HepG2 (cell line): Measurements from ENCODE around the gene ARL14EP. TPM values are rescaled to one million over a fixed set of nuclear protein-coding genes. Genes with fewer than 3 reads are reported as not detected.

Source experiments
- ATAC-seq: fragments of 200-7000 bp; cut with Tn5 transposase; 3 replicates; pipeline ENCODE4 v1.9.1; 2020; ENCODE audit warnings: mild to moderate bottlenecking, moderate library complexity
- BruUV-seq: library from RNA; stranded (reverse); fragments of 400-500 nt; replicated peaks from 2 replicates; lab custom pipeline; 2021; lab: Mats Ljungman, UMichigan
- CTCF ChIA-PET: fragments of 300-600 bp; formaldehyde crosslinking; extraction: SDS; loops from one replicate; lab custom pipeline; 2021; ENCODE audit warnings: low total read pairs, inconsistent platforms, low intra/inter-chr PET ratio; lab: Yijun Ruan, JAX
- POLR2A ChIA-PET: fragments of 350-600 bp; sonication (Branson Sonifier 250); formaldehyde crosslinking; loops from one replicate; lab custom pipeline; 2020; ENCODE audit warnings: antibody characterized with exemption, inconsistent platforms; lab: Yijun Ruan, JAX
- DNase-seq: peaks from one replicate; pipeline ENCODE4 v3.0.0-alpha.2; 2015; ENCODE audit warnings: low spot score
- FAIRE-seq: peaks from 3 replicates; lab custom pipeline; 2011; peaks lifted over from hg19 to GRCh38; lab: Jason Lieb, UNC
- H2AFZ ChIP-seq: one replicate; pipeline ENCODE4 v1.6.1; 2011; ENCODE audit warnings: low read length, inconsistent platforms
- H3K27ac ChIP-seq: fragments of 300-600 bp; 3 replicates; pipeline ENCODE4 v1.8.0; 2011; ENCODE audit warnings: mixed run types, mild to moderate bottlenecking, mixed read lengths, low read length, inconsistent platforms; ENCODE audit not compliant: insufficient read depth; ENCODE audit errors: extremely low read length
- H3K27me3 ChIP-seq, 2 experiments: fragments of 200-600 bp in 1 of 2; 2 replicates in 1 of 2; 3 replicates in 1 of 2; pipeline versions ENCODE4 v1.6.0 to v1.8.0; 2011; ENCODE audit warnings: low read length in 2 of 2, mild to moderate bottlenecking in 2 of 2, moderate library complexity in 2 of 2, inconsistent platforms in 1 of 2; ENCODE audit not compliant: insufficient read depth in 2 of 2, control insufficient read depth in 1 of 2
- H3K36me3 ChIP-seq, 2 experiments: fragments of 200-600 bp in 1 of 2; replicated peaks in 1 of 2; 2 replicates in 1 of 2; 3 replicates in 1 of 2; pipeline versions ENCODE4 v1.5.1 to v1.8.0; 2011; ENCODE audit warnings: low read length in 2 of 2, inconsistent platforms in 1 of 2; ENCODE audit not compliant: insufficient read depth in 2 of 2, control insufficient read depth in 1 of 2
- H3K4me1 ChIP-seq: 2 replicates; pipeline ENCODE4 v1.5.1; 2012; ENCODE audit warnings: low read length, inconsistent platforms; ENCODE audit not compliant: insufficient read depth
- H3K4me2 ChIP-seq: 2 replicates; pipeline ENCODE4 v1.6.0; 2011; ENCODE audit warnings: low read depth, low read length, inconsistent platforms
- H3K4me3 ChIP-seq, 3 experiments: fragments of 200-600 bp in 1 of 3; sonication (generic), shearing (Covaris generic) in 1 of 3; replicated peaks in 1 of 3; 2 replicates each; pipeline ENCODE4 v1.5.1; 2011 to 2016; ENCODE audit warnings: low read length in 3 of 3, inconsistent platforms in 2 of 3, low read depth in 2 of 3, mild to moderate bottlenecking in 2 of 3, control low read depth in 1 of 3, mixed read lengths in 1 of 3; ENCODE audit not compliant: insufficient read depth in 1 of 3
- H3K79me2 ChIP-seq: one replicate; pipeline ENCODE4 v1.6.1; 2011; ENCODE audit warnings: low read length, inconsistent platforms; ENCODE audit not compliant: insufficient read depth
- H3K9ac ChIP-seq: 2 replicates; pipeline ENCODE4 v1.6.0; 2011; ENCODE audit warnings: mild to moderate bottlenecking, low read depth, low read length, inconsistent platforms; ENCODE audit not compliant: insufficient read depth
- H3K9me3 ChIP-seq: 2 replicates; pipeline ENCODE4 v1.5.1; 2012; ENCODE audit warnings: mild to moderate bottlenecking, low read length
- H4K20me1 ChIP-seq: 2 replicates; pipeline ENCODE4 v1.6.0; 2011; ENCODE audit warnings: inconsistent platforms, mild to moderate bottlenecking, low read length, moderate library complexity; ENCODE audit not compliant: insufficient read depth
- DNMT3B ChIP-seq: conservative IDR thresholded peaks from 2 replicates; pipeline ENCODE4 v1.6.1; 2016; ENCODE audit warnings: missing biosample characterization, control low read depth
- FIP1L1 ChIP-seq: fragments of 200-400 bp; formaldehyde crosslinking; IDR thresholded peaks from 2 replicates; pipeline ENCODE4 v1.6.1; 2018; ENCODE audit warnings: low read depth, mild to moderate bottlenecking, low read length, moderate library complexity, borderline replicate concordance; ENCODE audit not compliant: insufficient read depth
- HOXD1 ChIP-seq: sonication (generic); formaldehyde crosslinking; IDR thresholded peaks from 2 replicates; pipeline ENCODE4 v1.5.0; 2020; ENCODE audit warnings: missing genetic modification reagents
- LCORL ChIP-seq, 2 experiments: fragments of 450-650 bp in 1 of 2; sonication (generic) in 1 of 2; formaldehyde crosslinking in 1 of 2; IDR thresholded peaks; 2 replicates each; pipeline versions ENCODE4 v1.5.0 to v1.6.1; 2017 to 2020; ENCODE audit warnings: antibody characterized with exemption in 1 of 2, missing genetic modification reagents in 1 of 2
- NCOA5 ChIP-seq: sonication (generic); formaldehyde crosslinking; IDR thresholded peaks from 2 replicates; pipeline ENCODE4 v1.4.0; 2020; ENCODE audit warnings: missing genetic modification reagents
- ZBTB38 ChIP-seq: sonication (generic); formaldehyde crosslinking; IDR thresholded peaks from 2 replicates; pipeline ENCODE4 v1.5.1; 2020; ENCODE audit warnings: mild to moderate bottlenecking, missing genetic modification reagents
- ZNF20 ChIP-seq: sonication (generic); formaldehyde crosslinking; IDR thresholded peaks from 2 replicates; pipeline ENCODE4 v1.4.0; 2020; ENCODE audit warnings: mild to moderate bottlenecking, moderate library complexity, missing genetic modification reagents
- ZNF460 ChIP-seq: sonication (generic); formaldehyde crosslinking; IDR thresholded peaks from 2 replicates; pipeline ENCODE4 v1.5.1; 2020; ENCODE audit warnings: missing genetic modification reagents, mild to moderate bottlenecking, borderline replicate concordance
- ZNF547 ChIP-seq: sonication (generic); formaldehyde crosslinking; IDR thresholded peaks from 2 replicates; pipeline ENCODE4 v1.5.1; 2020; ENCODE audit warnings: mild to moderate bottlenecking, missing genetic modification reagents
- ZNF563 ChIP-seq: sonication (generic); formaldehyde crosslinking; IDR thresholded peaks from 2 replicates; pipeline ENCODE4 v1.8.0; 2022; ENCODE audit warnings: mild to moderate bottlenecking, moderate library complexity, missing genetic modification reagents
- ZNF616 ChIP-seq: sonication (generic); formaldehyde crosslinking; IDR thresholded peaks from 2 replicates; pipeline ENCODE4 v1.5.0; 2020; ENCODE audit warnings: low read depth, mild to moderate bottlenecking, missing genetic modification reagents
- ZNF749 ChIP-seq: sonication (generic); formaldehyde crosslinking; IDR thresholded peaks from 2 replicates; pipeline ENCODE4 v1.8.0; 2022; ENCODE audit warnings: mild to moderate bottlenecking, missing genetic modification reagents, moderate library complexity, borderline replicate concordance
- ZSCAN31 ChIP-seq: sonication (generic); formaldehyde crosslinking; IDR thresholded peaks from 2 replicates; pipeline ENCODE4 v1.5.0; 2020; ENCODE audit warnings: low read depth, mild to moderate bottlenecking, missing genetic modification reagents
- WGBS: methylation state at CpG from one replicate; pipeline ENCODE4 v1.1.6; 2017; ENCODE audit warnings: low lambda C conversion rate; 5-methylcytosine and 5-hydroxymethylcytosine counted together
- in situ Hi-C: cut with HindIII; loops from 2 replicates; pipeline ENCODE4 v1.10.0; 2017; ENCODE audit warnings: low pct_unique_long_range_greater_than_20kb; ENCODE audit not compliant: extremely low pct_ligation_motif_present
- intact Hi-C: fragments of 100-400 bp; cut with micrococcal nuclease; formaldehyde crosslinking; loops from one replicate; pipeline ENCODE4 v1.10.0; 2022; ENCODE audit not compliant: unreplicated experiment
- polyA plus RNA-seq, 8 experiments: library from polyadenylated mRNA; depleted of rRNA in 3 of 8; stranded (reverse) in 7 of 8; unstranded in 1 of 8; fragments of >200 nt; fragmentation: Illumina TruSeq in 4 of 8; extraction: Trizol in 4 of 8; gene quantifications; 2 replicates each; pipeline versions ENCODE4 v1.2.1 to v1.2.3, GENCODE V29; 2011 to 2016; ENCODE audit warnings: low read depth in 4 of 8, missing spikeins in 1 of 8, mixed read lengths in 1 of 8; ENCODE audit not compliant: insufficient read depth in 1 of 8
- total RNA-seq, 5 experiments: library from RNA; depleted of rRNA; stranded (reverse); fragments of >200 nt; fragmentation: Illumina TruSeq; extraction: Trizol; gene quantifications; 2 replicates each; pipeline ENCODE4 v1.2.3, GENCODE V29; 2016; ENCODE audit warnings: low read depth in 1 of 5
- TF ChIP-seq, protein P1 (sequence below): IDR thresholded peaks from 2 replicates; pipeline ENCODE4 v1.4.0; 2020; ENCODE audit warnings: mild to moderate bottlenecking, missing genetic modification reagents
- TF ChIP-seq, protein P2 (sequence below): sonication (generic); formaldehyde crosslinking; IDR thresholded peaks from 2 replicates; pipeline ENCODE4 v1.4.0; 2020; ENCODE audit warnings: mild to moderate bottlenecking, missing genetic modification reagents
- TF ChIP-seq, protein P3 (sequence below): sonication (generic); formaldehyde crosslinking; IDR thresholded peaks from 2 replicates; pipeline ENCODE4 v1.5.0; 2020; ENCODE audit warnings: missing genetic modification reagents, mild to moderate bottlenecking, borderline replicate concordance

ARL14EP gene
- total and polyA plus RNA-seq, 2 of the 13 experiments (the other 11 are each of a cell fraction or from before 2014, with no cell fraction given), result 9.8 to 15.4 TPM

DNA sequence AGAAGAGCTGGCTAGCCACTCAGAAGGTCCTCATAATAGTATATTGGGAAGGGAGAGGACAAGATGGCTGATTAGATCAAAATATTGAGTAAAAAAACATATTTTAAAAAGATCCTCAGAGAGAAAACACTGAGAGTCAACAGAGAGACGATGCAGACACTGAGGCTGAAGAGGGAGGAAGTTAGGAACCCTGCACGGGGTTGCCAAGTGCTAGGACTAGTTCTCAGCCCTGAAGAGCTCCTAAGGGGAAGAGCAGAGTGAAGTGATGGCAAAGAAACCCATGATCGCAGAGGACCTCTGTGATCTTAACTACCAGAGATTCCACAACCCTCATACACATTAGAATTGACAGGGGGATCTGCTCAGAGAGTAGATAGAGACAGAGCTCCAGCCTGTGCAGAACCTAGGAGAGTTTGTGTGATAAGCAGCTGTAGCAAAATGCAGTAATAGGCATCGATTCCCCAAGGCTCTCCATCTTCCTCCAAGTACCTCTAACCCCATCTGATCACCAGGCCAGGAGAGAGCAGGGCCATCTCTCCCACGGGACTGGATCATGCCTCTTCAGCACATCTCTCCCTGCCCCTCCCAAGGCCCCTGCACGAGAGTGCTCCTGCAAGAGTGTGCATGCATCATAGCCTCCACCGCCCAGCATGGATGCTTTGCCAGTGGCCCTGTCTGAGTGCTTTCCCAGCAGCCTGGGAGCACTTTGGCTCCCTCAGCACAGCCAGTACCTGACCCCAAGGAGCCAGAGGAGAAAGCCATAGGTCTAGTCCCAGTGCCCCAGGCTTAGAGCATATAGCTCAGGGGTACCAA is 41.2 kb upstream of the ARL14EP start:
- no peak for DNase-seq
- ChIA-PET POLR2A (no interaction called here), CTCF (no interaction called here)
- WGBS, result 8% methylated on average over 5 of the region's 7 CpGs
- H3K4me1 ChIP-seq, result no peaks in the 10 kb centered on the region
- BruUV-seq, result no TSS peak
- no peak for ATAC-seq
- H3K9me3 ChIP-seq, result no peaks in the 10 kb centered on the region
- H3K4me3 ChIP-seq, result no peak overlapping the region
- no peaks in the 10 kb centered on the region for H3K36me3 ChIP-seq
- no peaks in the 10 kb centered on the region for H3K79me2 ChIP-seq
- no peaks in the 10 kb centered on the region for H3K27me3 ChIP-seq
- intact Hi-C loops (no loop called here), in situ Hi-C loops (no loop called here)
- H4K20me1 ChIP-seq, result no peaks in the 10 kb centered on the region
- no peak overlapping the region for H3K4me2 ChIP-seq
- no peak for FAIRE-seq
- H2AFZ ChIP-seq, result no peak overlapping the region
- no peak overlapping the region for H3K9ac ChIP-seq
- H3K27ac ChIP-seq, result no peak overlapping the region
- TF ChIP-seq ZNF547 (CRISPR knock-in tag) (no peak), ZNF749 (CRISPR knock-in tag) (no peak), LCORL (IDR thresholded peaks at IDR 0.05) (no peak), LCORL (CRISPR knock-in tag; IDR thresholded peaks at IDR 0.05) (no peak), FIP1L1 (no peak), DNMT3B (CRISPR knock-in tag) (no peak), ZNF616 (CRISPR knock-in tag) (no peak), ZNF20 (CRISPR knock-in tag) (no peak), NCOA5 (no peak), ZNF563 (CRISPR knock-in tag) (no peak), ZSCAN31 (CRISPR knock-in tag) (no peak), ZNF460 (CRISPR knock-in tag) (no peak), HOXD1 (CRISPR knock-in tag) (no peak), ZBTB38 (CRISPR knock-in tag) (no peak)
- TF ChIP-seq, protein P1, sequence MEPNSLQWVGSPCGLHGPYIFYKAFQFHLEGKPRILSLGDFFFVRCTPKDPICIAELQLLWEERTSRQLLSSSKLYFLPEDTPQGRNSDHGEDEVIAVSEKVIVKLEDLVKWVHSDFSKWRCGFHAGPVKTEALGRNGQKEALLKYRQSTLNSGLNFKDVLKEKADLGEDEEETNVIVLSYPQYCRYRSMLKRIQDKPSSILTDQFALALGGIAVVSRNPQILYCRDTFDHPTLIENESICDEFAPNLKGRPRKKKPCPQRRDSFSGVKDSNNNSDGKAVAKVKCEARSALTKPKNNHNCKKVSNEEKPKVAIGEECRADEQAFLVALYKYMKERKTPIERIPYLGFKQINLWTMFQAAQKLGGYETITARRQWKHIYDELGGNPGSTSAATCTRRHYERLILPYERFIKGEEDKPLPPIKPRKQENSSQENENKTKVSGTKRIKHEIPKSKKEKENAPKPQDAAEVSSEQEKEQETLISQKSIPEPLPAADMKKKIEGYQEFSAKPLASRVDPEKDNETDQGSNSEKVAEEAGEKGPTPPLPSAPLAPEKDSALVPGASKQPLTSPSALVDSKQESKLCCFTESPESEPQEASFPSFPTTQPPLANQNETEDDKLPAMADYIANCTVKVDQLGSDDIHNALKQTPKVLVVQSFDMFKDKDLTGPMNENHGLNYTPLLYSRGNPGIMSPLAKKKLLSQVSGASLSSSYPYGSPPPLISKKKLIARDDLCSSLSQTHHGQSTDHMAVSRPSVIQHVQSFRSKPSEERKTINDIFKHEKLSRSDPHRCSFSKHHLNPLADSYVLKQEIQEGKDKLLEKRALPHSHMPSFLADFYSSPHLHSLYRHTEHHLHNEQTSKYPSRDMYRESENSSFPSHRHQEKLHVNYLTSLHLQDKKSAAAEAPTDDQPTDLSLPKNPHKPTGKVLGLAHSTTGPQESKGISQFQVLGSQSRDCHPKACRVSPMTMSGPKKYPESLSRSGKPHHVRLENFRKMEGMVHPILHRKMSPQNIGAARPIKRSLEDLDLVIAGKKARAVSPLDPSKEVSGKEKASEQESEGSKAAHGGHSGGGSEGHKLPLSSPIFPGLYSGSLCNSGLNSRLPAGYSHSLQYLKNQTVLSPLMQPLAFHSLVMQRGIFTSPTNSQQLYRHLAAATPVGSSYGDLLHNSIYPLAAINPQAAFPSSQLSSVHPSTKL (CRISPR knock-in tag), result no peak
- TF ChIP-seq, protein P2, sequence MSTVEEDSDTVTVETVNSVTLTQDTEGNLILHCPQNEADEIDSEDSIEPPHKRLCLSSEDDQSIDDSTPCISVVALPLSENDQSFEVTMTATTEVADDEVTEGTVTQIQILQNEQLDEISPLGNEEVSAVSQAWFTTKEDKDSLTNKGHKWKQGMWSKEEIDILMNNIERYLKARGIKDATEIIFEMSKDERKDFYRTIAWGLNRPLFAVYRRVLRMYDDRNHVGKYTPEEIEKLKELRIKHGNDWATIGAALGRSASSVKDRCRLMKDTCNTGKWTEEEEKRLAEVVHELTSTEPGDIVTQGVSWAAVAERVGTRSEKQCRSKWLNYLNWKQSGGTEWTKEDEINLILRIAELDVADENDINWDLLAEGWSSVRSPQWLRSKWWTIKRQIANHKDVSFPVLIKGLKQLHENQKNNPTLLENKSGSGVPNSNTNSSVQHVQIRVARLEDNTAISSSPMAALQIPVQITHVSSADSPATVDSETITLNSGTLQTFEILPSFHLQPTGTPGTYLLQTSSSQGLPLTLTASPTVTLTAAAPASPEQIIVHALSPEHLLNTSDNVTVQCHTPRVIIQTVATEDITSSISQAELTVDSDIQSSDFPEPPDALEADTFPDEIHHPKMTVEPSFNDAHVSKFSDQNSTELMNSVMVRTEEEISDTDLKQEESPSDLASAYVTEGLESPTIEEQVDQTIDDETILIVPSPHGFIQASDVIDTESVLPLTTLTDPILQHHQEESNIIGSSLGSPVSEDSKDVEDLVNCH (CRISPR knock-in tag), result no peak
- TF ChIP-seq, protein P3, sequence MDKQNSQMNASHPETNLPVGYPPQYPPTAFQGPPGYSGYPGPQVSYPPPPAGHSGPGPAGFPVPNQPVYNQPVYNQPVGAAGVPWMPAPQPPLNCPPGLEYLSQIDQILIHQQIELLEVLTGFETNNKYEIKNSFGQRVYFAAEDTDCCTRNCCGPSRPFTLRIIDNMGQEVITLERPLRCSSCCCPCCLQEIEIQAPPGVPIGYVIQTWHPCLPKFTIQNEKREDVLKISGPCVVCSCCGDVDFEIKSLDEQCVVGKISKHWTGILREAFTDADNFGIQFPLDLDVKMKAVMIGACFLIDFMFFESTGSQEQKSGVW (CRISPR knock-in tag), result no peak
